HG02588 (cell line): Measurements from ENCODE around the gene KTN1.

ENCODE experiments used
- ATAC-seq: cut with Tn5 transposase; IDR thresholded peaks from one replicate; pipeline ENCODE4 v1.9.1; 2021; ENCODE audit warnings: mild to moderate bottlenecking, moderate library complexity; ENCODE audit not compliant: unreplicated experiment

The KTN1 gene

GRCh38 chr14:55579724-55580469 lies at the start of gene KTN1:
Gene KTN1, plus strand, starts transcription at chr14:55580207. Its CDS starts 31,842 bp downstream, at chr14:55612049.
- peak; percentile 86 for ATAC-seq

DNA sequence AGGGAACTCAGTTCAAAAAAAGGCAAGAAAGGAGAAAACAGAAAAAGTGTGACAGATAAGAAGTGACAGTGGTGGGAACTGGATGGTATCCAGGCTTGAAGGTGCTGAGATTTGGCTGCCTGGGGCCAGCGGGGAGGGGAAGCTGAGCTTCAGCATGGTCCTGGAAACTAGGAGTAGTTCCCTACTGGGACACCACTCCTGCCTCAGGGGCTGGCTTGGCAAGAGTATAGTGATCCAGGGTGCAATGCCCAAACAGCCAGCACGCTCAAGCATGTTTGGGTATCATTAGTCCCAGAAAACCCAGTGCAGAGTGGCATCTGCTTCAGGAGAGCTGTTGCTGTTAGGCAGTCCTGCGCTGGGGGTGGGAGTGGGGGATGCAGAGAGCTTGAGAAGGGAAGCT lies 49.5 kb upstream of the KTN1 start:
- no peak for ATAC-seq

DNA sequence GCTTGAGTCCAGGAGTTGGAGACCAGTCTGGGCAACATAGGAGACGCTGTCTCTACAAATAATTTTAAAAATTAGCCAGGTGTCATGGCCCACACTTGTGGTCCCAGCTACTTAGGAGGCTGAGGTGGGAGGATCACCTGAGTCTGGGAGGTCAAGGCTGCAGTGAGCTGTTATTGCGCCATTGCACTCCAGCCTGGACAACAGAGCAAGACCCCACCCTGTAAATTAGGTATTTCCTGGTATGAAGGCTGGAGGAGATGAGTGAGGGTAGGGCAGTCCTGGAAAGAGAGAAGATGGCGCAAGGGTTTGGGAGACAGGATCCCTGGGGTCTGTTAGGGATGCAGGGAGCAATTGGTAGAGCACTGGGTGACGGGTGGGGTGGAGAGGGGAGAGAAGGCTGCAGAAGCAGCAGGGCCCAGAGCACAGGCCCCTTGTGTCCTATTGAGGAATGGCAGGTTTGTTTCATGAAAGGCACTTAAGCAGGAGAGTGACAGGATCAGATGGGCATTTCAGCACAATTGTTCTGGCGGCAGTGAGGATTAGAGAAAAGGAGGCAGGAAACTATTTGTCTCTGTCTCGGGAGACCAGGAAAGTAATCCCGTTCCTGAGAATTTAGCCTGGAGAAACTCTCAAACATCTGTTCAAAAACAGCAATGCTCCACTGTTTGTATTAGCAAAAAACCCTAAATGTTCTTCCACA lies 47.2 kb upstream of the KTN1 start:
- ATAC-seq: no peak

DNA sequence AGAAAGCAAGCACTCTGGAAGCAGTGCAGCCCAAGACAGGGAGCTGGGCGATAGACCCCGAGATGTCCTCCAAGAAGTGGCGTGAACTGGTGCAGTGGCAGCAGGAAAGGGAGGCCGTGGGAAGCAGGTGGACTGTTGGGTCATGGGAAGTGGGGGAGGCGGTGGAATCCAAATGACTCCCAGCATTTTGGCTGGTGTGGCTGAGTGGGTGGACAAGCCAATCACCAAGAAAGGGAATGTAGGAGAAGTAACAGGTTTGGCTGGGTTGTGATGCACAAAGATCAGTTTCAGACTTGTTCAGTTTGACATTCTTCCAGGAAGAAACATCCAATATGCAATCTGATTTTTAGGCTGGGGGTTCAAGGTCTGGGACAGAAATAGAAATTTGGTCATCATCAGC lies 46.0 kb upstream of the KTN1 start:
- no peak for ATAC-seq

GRCh38 chr14:55535516-55536203 lies 44.3 kb upstream of the KTN1 start:
- ATAC-seq: no peak

DNA sequence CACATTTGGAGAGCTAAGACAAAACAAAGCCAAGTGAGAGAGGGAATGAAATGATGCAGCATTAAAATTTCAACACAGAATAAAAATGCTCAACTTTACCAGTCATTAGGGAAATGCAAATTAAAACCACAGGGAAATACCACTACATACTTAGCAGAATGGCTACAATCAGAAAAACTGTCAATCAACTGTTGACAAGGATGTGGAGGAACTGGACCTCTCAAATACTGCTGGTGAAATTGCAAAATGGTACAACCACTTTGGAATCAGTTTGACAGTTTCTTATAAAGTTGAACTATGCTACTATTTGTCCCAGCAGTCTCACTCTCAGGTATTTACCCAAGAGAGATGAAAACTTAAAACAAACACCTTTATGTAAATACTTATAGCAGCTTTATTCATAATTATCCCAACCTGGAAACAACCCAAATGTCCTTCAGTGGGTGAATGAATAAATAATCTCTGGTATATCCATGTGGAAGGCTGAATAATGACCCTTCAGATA lies 43.8 kb upstream of the KTN1 start:
- no peak for ATAC-seq

DNA sequence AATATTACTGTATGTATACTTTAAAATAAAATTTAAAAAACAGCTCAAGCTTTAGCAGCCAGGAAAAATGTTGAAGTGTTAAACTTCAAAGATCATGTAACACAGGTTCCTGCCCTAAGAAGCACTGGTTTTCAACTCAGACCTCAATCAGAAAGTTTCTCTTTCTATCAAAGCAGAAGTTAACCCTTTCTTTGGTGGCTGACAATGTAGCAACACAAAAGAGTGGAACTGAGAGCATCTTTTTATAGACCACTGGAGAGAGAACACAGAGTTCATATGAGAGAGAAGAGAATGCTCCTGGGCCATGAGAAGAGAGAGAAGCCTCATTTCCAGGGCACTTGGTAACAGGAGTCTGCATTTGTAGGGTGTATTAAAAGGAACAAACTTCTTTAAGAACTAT lies 42.2 kb upstream of the KTN1 start:
- ATAC-seq: no peak

DNA sequence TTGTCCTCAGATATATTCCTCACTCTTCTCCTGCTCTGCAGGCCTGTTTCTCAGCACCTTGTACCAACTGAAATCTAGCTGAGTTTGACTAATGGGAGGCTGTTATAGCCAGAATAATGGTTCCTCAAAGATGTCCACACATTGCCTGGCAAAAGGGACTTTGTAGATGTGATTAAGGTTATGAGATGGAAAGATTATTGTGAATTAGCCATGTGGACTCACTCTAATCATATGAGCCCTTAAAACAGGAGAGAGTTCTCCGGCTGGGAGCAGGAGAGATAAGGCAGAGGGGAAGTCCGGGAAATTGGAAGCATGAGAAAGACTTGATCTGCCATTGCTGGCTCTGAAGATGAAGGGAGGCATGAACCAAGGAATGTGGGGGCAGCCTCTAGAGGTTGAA lies 40.0 kb upstream of the KTN1 start:
- ATAC-seq: no peak

DNA sequence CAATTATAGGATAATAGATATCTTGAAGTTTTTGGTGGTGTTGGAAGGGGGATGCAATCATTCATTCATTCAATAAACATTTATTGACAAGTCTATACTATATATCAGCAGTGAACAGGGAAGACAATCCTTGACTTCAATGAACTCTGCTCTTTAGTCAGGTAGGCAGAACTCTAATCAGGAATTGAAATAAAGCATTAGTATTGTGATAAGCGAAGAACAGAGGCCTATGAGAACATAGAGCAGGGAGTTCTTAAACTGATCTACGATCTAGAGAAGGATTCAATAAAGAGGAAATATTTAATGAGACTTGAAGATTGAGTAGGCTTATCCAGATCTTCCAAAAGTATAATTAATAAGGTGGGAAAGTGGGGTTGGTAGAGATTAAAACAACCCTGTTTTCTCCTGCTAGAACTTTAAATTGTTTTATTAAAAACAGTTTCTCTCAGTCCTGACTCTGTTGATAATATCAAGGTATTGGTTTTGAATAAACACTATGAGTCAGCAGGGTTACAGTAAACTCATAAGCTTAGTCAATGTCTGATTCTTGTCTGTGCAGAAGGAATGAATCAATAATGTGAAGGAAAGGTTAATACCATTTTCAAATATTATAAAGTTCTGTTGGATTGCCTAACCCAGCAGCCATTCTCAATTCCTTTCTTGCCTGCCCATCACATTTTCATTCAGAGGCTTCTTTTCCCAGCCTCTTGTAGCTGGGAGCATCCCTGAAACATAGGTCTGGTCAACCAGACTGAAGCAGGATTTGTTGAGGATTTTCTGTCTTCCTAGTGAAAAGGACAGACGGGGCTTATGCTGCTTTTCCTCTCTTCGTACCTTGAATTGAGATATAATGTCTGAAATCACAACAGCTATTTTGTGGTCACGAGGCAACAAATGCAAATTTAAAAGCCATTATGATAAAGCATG lies 38.9 kb upstream of the KTN1 start:
- no peak for ATAC-seq

- peak; percentile 18 for ATAC-seq
Observed at GRCh38 chr14:55545779-55546178, 34.2 kb upstream of the KTN1 start.

GRCh38 chr14:55546212-55546874 lies 33.7 kb upstream of the KTN1 start:
- ATAC-seq: peak; percentile 76

GRCh38 chr14:55547650-55548315 lies 32.2 kb upstream of the KTN1 start:
- peak; percentile 37 for ATAC-seq

- no peak for ATAC-seq
Observed at GRCh38 chr14:55553791-55554190, 26.2 kb upstream of the KTN1 start.

- ATAC-seq: no peak
Observed at GRCh38 chr14:55556929-55557623, 22.9 kb upstream of the KTN1 start.

- ATAC-seq: no peak
Observed at GRCh38 chr14:55562135-55562534, 17.9 kb upstream of the KTN1 start.

- ATAC-seq: no peak
Observed at GRCh38 chr14:55568618-55569017, 11.4 kb upstream of the KTN1 start.

DNA sequence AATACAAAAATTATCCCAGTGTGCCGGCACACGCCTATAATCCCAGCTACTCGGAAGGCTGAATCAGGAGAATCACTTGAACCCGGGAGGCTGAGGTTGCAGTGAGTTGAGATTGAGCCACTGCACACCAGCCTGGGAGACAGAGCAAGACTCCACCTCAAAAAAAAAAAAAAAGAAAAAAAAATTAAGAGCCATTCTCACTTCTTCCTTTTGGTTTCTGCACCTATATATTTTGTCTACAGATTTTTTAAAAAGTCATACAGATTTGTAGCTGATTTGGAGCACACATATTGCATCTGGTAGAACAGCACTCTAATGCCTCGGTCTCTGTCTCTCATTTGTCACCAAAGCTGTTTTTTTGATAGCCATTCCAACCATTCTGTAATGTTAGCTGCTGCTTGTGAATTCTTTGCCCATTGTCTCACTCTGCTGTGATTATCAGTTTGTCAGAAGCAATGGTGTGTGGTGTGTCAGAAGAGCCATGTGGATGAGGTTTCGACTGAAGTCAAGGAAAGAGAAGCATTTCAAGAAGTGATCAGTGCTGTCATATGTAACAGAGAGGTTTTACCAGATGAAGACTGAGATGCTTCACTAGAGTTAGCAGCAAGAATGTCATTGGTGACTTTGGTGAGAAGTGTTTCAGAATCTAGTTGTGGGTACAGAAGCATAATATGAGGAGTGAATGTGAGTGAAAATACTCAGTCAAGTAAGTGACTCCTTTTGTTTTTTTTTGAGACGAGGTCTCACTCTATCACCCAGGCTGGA lies 8.7 kb upstream of the KTN1 start:
- ATAC-seq: peak; percentile 62

DNA sequence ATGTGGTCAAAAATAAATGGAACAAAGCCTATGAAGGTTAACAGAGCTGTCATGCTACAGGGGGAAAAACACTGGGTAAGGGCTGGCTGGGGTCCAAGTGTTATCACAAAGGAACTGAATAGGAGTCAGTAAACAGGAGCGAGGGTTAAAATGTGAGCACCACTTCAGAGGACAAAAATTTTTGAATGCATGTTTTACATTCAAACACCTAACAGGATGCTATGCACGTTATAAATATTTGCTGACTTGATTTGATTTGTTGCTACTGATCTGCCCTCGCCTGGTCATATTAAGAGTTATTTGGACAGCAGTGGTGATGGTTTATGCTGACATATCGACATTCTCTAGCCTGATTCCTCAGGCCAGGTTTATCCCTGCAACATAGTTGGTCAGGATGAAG lies 7.4 kb upstream of the KTN1 start:
- ATAC-seq: no peak
